Endodermal cell (in vitro differentiated cells): ENCODE data around the gene TIFAB. TPM values are rescaled to one million over a fixed set of nuclear protein-coding genes. Genes with fewer than 3 reads are reported as not detected.

Experiments used
- DNase-seq: peaks from one replicate; pipeline ENCODE4 v3.0.0-alpha.2; 2017
- H3K27ac ChIP-seq: 2 replicates; pipeline ENCODE4 v1.5.1; 2013; ENCODE audit warnings: mild to moderate bottlenecking, low read depth, low read length, moderate library complexity
- H3K27me3 ChIP-seq: 2 replicates; pipeline ENCODE4 v1.6.1; 2013; ENCODE audit warnings: mild to moderate bottlenecking, low read length, moderate library complexity; ENCODE audit not compliant: insufficient read depth, control insufficient read depth, poor library complexity, severe bottlenecking
- H3K36me3 ChIP-seq: 2 replicates; pipeline ENCODE4 v1.7.0; 2013; ENCODE audit warnings: mild to moderate bottlenecking, low read length, moderate library complexity; ENCODE audit not compliant: control insufficient read depth, insufficient read depth
- H3K4me1 ChIP-seq: one replicate; pipeline ENCODE4 v1.7.0; 2013; ENCODE audit warnings: low read length; ENCODE audit not compliant: control insufficient read depth, insufficient read depth
- H3K4me3 ChIP-seq: 2 replicates; pipeline ENCODE4 v1.5.1; 2013; ENCODE audit warnings: mild to moderate bottlenecking, low read length, moderate library complexity
- H3K9ac ChIP-seq: 2 replicates; pipeline ENCODE4 v1.6.1; 2013; ENCODE audit warnings: mild to moderate bottlenecking, low read length, moderate library complexity; ENCODE audit not compliant: poor library complexity, severe bottlenecking; ENCODE audit errors: extremely low read depth
- H3K9me3 ChIP-seq: 2 replicates; pipeline ENCODE4 v1.6.1; 2013; ENCODE audit warnings: mild to moderate bottlenecking, low read length, moderate library complexity; ENCODE audit not compliant: control insufficient read depth
- H3K27ac Mint-ChIP-seq: 2 replicates; pipeline ENCODE4 v1.8.0; 2020; ENCODE audit warnings: mixed read lengths
- H3K27me3 Mint-ChIP-seq: 2 replicates; pipeline ENCODE4 v1.8.0; 2021; ENCODE audit warnings: mild to moderate bottlenecking, mixed read lengths; ENCODE audit not compliant: insufficient read depth
- H3K36me3 Mint-ChIP-seq: 2 replicates; pipeline ENCODE4 v1.8.0; 2020; ENCODE audit warnings: low read depth, mixed read lengths
- H3K4me1 Mint-ChIP-seq: 2 replicates; pipeline ENCODE4 v1.8.0; 2020; ENCODE audit warnings: mixed read lengths
- H3K4me3 Mint-ChIP-seq: 2 replicates; pipeline ENCODE4 v1.8.0; 2020; ENCODE audit warnings: mild to moderate bottlenecking, moderate library complexity, mixed read lengths
- H3K9me3 Mint-ChIP-seq: 2 replicates; pipeline ENCODE4 v1.8.0; 2020; ENCODE audit warnings: mild to moderate bottlenecking, mixed read lengths
- WGBS, 2 experiments: methylation state at CpG; one replicate each; pipeline versions ENCODE4 v1.1.5 to v1.1.7; 2013; ENCODE audit warnings: missing lambda C conversion rate in 2 of 2, mixed read lengths in 1 of 2; ENCODE audit not compliant: insufficient coverage in 1 of 2, insufficient read length in 1 of 2; 5-methylcytosine and 5-hydroxymethylcytosine counted together
- total RNA-seq, 2 donors: library from RNA; stranded (reverse); fragmentation: NEBNext Ultra II Directional in 1 of 2; extraction: Animal tissue kit (Norgen Biotek cat#: 25700) in 1 of 2; gene quantifications; 2 replicates in 1 of 2; 3 replicates in 1 of 2; pipeline ENCODE4 v1.2.1, GENCODE V29; 2021
- TF ChIP-seq, protein P1 (sequence below): fragments of 200-600 bp; sonication (generic); conservative IDR thresholded peaks from 2 replicates; pipeline ENCODE4 v1.5.0; 2021; ENCODE audit warnings: antibody characterized with exemption, mild to moderate bottlenecking

Gene TIFAB
- total RNA-seq, 2 donors from 2014 or later, result not detected

DNA sequence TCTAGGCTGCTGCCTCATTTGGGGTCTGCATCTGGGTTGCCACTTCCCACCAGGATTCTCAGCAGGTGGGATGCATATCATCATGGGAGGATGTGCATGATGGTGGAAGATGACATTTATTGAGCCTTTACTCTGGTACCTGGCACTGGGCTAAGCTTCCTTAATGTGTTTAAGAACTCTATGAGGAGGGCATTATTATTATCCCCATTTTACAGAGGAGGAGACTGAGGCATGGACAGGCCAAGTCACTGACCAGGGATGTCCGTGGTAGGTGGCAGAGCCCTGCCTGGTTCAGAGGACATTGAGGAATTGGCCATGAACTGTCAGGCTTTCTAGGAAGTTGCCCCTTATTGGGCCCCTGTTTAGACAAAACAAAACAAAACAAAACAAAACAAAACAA lies 31.1 kb upstream of the TIFAB start:
- no peak overlapping the region for H3K4me3 Mint-ChIP-seq
- peaks cover 97% of the 10 kb centered on the region for H3K27me3 ChIP-seq
- TF ChIP-seq, protein P1, sequence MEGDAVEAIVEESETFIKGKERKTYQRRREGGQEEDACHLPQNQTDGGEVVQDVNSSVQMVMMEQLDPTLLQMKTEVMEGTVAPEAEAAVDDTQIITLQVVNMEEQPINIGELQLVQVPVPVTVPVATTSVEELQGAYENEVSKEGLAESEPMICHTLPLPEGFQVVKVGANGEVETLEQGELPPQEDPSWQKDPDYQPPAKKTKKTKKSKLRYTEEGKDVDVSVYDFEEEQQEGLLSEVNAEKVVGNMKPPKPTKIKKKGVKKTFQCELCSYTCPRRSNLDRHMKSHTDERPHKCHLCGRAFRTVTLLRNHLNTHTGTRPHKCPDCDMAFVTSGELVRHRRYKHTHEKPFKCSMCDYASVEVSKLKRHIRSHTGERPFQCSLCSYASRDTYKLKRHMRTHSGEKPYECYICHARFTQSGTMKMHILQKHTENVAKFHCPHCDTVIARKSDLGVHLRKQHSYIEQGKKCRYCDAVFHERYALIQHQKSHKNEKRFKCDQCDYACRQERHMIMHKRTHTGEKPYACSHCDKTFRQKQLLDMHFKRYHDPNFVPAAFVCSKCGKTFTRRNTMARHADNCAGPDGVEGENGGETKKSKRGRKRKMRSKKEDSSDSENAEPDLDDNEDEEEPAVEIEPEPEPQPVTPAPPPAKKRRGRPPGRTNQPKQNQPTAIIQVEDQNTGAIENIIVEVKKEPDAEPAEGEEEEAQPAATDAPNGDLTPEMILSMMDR, result no peak
- peaks cover 32% of the 10 kb centered on the region for H3K4me1 Mint-ChIP-seq
- no peaks in the 10 kb centered on the region for H3K36me3 ChIP-seq
- H3K27ac ChIP-seq, result no peak overlapping the region
- H3K27ac Mint-ChIP-seq, result no peak overlapping the region
- peaks cover 7% of the 10 kb centered on the region for H3K4me1 ChIP-seq
- H3K4me3 ChIP-seq, result no peak overlapping the region
- no peaks in the 10 kb centered on the region for H3K36me3 Mint-ChIP-seq
- peaks cover under 1% of the 10 kb centered on the region for H3K27me3 Mint-ChIP-seq
- WGBS, 2 experiments, result 86% methylated on average over 1 of the region's 1 CpG
- no peak overlapping the region for H3K9ac ChIP-seq
- H3K9me3 ChIP-seq, result no peaks in the 10 kb centered on the region
- no peaks in the 10 kb centered on the region for H3K9me3 Mint-ChIP-seq
- no peak for DNase-seq

DNA sequence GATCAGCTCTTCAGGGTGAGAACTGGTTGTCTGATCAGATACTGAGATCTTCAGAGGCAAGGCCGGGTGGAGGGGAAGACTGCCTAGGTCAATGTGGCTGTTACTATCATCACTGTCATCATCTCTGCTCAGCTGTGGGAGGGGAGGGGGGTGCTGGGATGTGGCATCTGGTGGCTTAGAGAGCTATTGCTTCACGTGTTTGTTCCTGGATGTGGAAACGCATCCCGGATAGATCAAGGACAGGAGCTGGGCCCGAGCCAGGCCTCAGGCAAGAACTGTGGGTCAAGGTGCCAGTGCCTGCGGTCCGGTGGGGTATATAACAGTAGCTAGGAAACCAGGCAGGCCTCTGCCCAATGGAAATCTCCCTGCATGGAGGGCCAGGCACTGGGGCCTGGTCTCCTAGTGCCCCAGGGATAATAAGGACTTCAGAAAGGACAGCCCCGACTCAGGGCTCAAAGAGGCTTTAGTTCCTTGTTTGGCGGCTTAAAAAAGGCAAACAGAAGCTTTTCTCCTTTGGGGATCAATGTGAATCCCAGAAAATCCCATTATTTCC lies 30.3 kb upstream of the TIFAB start:
- H3K4me1 Mint-ChIP-seq, result peaks cover 31% of the 10 kb centered on the region
- WGBS, 2 experiments, result 86 to 88% methylated on average over 3 to 9 of the region's 9 CpGs
- DNase-seq, result no peak
- H3K4me3 ChIP-seq, result no peak overlapping the region
- TF ChIP-seq, protein P1, result no peak
- peaks cover 6% of the 10 kb centered on the region for H3K27me3 Mint-ChIP-seq
- H3K4me3 Mint-ChIP-seq, result no peak overlapping the region
- H3K36me3 Mint-ChIP-seq, result no peaks in the 10 kb centered on the region
- no peak overlapping the region for H3K27ac Mint-ChIP-seq
- H3K36me3 ChIP-seq, result no peaks in the 10 kb centered on the region
- H3K9me3 ChIP-seq, result no peaks in the 10 kb centered on the region
- no peak overlapping the region for H3K9ac ChIP-seq
- H3K4me1 ChIP-seq, result peaks cover 7% of the 10 kb centered on the region
- H3K27ac ChIP-seq, result no peak overlapping the region
- H3K27me3 ChIP-seq, result peaks cover 97% of the 10 kb centered on the region
- no peaks in the 10 kb centered on the region for H3K9me3 Mint-ChIP-seq

DNA sequence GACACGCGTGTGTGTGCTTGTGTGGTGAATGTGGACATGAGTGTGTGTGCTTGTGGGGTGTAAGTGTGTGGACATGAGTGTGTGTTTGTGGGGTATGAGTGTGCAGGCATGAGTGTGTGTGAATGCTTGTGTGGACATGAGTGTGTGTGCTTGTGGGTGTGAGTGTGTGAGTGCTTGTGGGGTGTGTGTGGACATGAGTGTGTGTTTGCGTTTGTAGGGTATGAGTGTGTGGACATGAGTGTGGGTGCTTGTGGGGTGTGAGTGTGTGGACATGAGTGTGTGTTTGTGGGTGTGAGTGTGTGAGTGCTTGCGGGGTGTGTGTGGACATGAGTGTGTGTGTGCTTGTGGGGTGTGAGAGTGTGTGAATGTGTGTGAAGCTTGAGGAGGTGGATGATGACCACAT lies 29.8 kb upstream of the TIFAB start:
- Mint-ChIP-seq H3K36me3 (no peaks in the 10 kb centered on the region), H3K9me3 (no peaks in the 10 kb centered on the region), H3K27me3 (peaks cover 8% of the 10 kb centered on the region), H3K4me3 (no peak overlapping the region), H3K27ac (no peak overlapping the region), H3K4me1 (peaks cover 33% of the 10 kb centered on the region)
- no peak overlapping the region for H3K27ac ChIP-seq
- 92 to 100% methylated on average over 3 to 4 of the region's 4 CpGs for WGBS, 2 experiments
- no peak overlapping the region for H3K9ac ChIP-seq
- DNase-seq, result no peak
- TF ChIP-seq, protein P1, result no peak
- H3K4me1 ChIP-seq, result peaks cover 8% of the 10 kb centered on the region
- H3K27me3 ChIP-seq, result peaks cover 94% of the 10 kb centered on the region
- H3K36me3 ChIP-seq, result no peaks in the 10 kb centered on the region
- no peaks in the 10 kb centered on the region for H3K9me3 ChIP-seq
- H3K4me3 ChIP-seq, result no peak overlapping the region
